ENCODE measurements around the gene TOLLIP. TPM values are rescaled to one million over a fixed set of nuclear protein-coding genes. Genes with fewer than 3 reads are reported as not detected.

The TOLLIP gene
- total and polyA plus RNA-seq, 2 of the 8 experiments (the other 6 are each of a cell fraction or from before 2014, with no cell fraction given): 23.7 to 34.7 TPM

GRCh38 chr11:1296287-1296686 lies 13.1 kb downstream of the TOLLIP start:
- no peak overlapping the region for H3K27ac ChIP-seq (ENCODE audit: low read depth, low read length)
- H4K5ac ChIP-seq (ENCODE audit: insufficient read length, low read depth, low read length): no peak overlapping the region
- no peak overlapping the region for H4K91ac ChIP-seq (replicated peaks; ENCODE audit: insufficient read length, low read length)
- no peak overlapping the region for H3K9ac ChIP-seq (replicated peaks in 1 of 4; ENCODE audit: extremely low read depth in 1 of 4, low read depth in 3 of 4, low read length in 3 of 4)
- WGBS, 2 experiments (ENCODE audit: extremely low coverage in 1 of 2, insufficient coverage in 1 of 2, insufficient read length in 1 of 2, insufficient replicate concordance in 2 of 2, low coverage in 1 of 2, low lambda C conversion rate in 2 of 2, missing lambda C conversion rate in 1 of 2): 95% methylated on average over 9 of the region's 9 CpGs; no CpG with 5 or more reads in 1 of the 2 experiments
- H3K23me2 ChIP-seq (ENCODE audit: low read depth, low read length): no peaks in the 10 kb centered on the region
- no peak overlapping the region for H3K4me3 ChIP-seq (ENCODE audit: extremely low read depth in 1 of 4, insufficient read depth in 2 of 4, low read depth in 3 of 4, low read length in 4 of 4)
- no peaks in the 10 kb centered on the region for H3K27me3 ChIP-seq (replicated peaks in 1 of 4; ENCODE audit: control insufficient read depth in 3 of 4, extremely low read depth in 1 of 4, insufficient read depth in 3 of 4, low read length in 3 of 4)
- H2BK5ac ChIP-seq (ENCODE audit: low read depth, low read length): no peak overlapping the region
- H3K18ac ChIP-seq (ENCODE audit: extremely low read depth, low read length): no peak overlapping the region
- H3K4me2 ChIP-seq (ENCODE audit: insufficient read depth in 1 of 2, low read depth in 2 of 2, low read length in 2 of 2): no peak overlapping the region
- no peak overlapping the region for H3K56ac ChIP-seq (replicated peaks; ENCODE audit: insufficient read length, low read depth, low read length)
- no peak overlapping the region for H4K8ac ChIP-seq (ENCODE audit: extremely low read depth, insufficient read depth, low read length)
- peaks cover 0 to 6% (median 0%) of the 10 kb centered on the region in 4 experiments; a peak in 2 of 8 replicates for H3K36me3 ChIP-seq (ENCODE audit: control insufficient read depth in 2 of 4, insufficient read depth in 4 of 4, low read length in 3 of 4)
- no peak overlapping the region for H2AFZ ChIP-seq (ENCODE audit: low read length)
- no peak overlapping the region for H2BK12ac ChIP-seq (ENCODE audit: low read depth, low read length)
- H2AK5ac ChIP-seq (ENCODE audit: low read depth, low read length): no peak overlapping the region
- ChIA-PET CTCF (ENCODE audit: partially characterized antibody) (no interaction called here), POLR2A (ENCODE audit: partially characterized antibody) (no interaction called here)
- DNase-seq (ENCODE audit: low read depth in 1 of 2, low spot score in 2 of 2) (no peak), FAIRE-seq (no peak)
- H2BK120ac ChIP-seq (replicated peaks; ENCODE audit: low read depth, low read length): no peak overlapping the region
- no peaks in the 10 kb centered on the region; a peak in 1 of 7 replicates for H3K4me1 ChIP-seq (replicated peaks in 1 of 4; ENCODE audit: control insufficient read depth in 3 of 4, insufficient read depth in 4 of 4, low read length in 3 of 4)
- peaks cover 11 to 28% of the 10 kb centered on the region in 2 experiments for H4K20me1 ChIP-seq (replicated peaks in 1 of 2; ENCODE audit: control insufficient read depth in 1 of 2, insufficient read depth in 2 of 2, low read length in 2 of 2)
- no peak overlapping the region for H2BK15ac ChIP-seq (ENCODE audit: low read length)
- peaks cover 3 to 39% of the 10 kb centered on the region in 2 experiments; a peak in 3 of 4 replicates for H3K79me2 ChIP-seq (ENCODE audit: control insufficient read depth in 1 of 2, insufficient read depth in 2 of 2, low read length in 2 of 2)
- H3K23ac ChIP-seq (ENCODE audit: insufficient read length): no peak overlapping the region
- no peak overlapping the region for H2BK20ac ChIP-seq (ENCODE audit: low read length)
- no peak overlapping the region for H3K14ac ChIP-seq (ENCODE audit: insufficient read length)
- no peak for TF ChIP-seq BRCA1 (IDR thresholded peaks at IDR 0.05; ENCODE audit: low read depth, low read length)
- no peak for TF ChIP-seq MAFK (IDR thresholded peaks at IDR 0.05; ENCODE audit: low read depth, low read length)
- TF ChIP-seq POLR2A (IDR thresholded peaks at IDR 0.05; ENCODE audit: control extremely low read depth in 1 of 2, low read depth in 2 of 2, low read length in 2 of 2): no peak
- TF ChIP-seq SIRT6 (IDR thresholded peaks at IDR 0.05; ENCODE audit: low read length): no peak
- no peak for TF ChIP-seq SUZ12 (IDR thresholded peaks at IDR 0.05; ENCODE audit: low read length)
- TF ChIP-seq, protein P1, sequence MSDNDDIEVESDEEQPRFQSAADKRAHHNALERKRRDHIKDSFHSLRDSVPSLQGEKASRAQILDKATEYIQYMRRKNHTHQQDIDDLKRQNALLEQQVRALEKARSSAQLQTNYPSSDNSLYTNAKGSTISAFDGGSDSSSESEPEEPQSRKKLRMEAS (IDR thresholded peaks at IDR 0.05): no peak
- TF ChIP-seq NANOG (IDR thresholded peaks at IDR 0.05; ENCODE audit: insufficient read depth, low read depth, low read length, poor library complexity, severe bottlenecking): no peak
- TF ChIP-seq SRF (IDR thresholded peaks at IDR 0.05; ENCODE audit: low read depth, low read length): no peak
- H3K4ac ChIP-seq (replicated peaks; ENCODE audit: insufficient read length, low read depth, low read length): no peak overlapping the region
- H3K9me3 ChIP-seq (ENCODE audit: insufficient read depth in 2 of 2, low read depth in 1 of 2, low read length in 1 of 2): peaks cover 0 to 5% of the 10 kb centered on the region in 2 experiments; a peak in 1 of 4 replicates
- H3K79me1 ChIP-seq (ENCODE audit: low read depth, low read length): peaks cover 13% of the 10 kb centered on the region
